OCI-LY7 (cell line): ENCODE measurements around the gene DGKG. TPM values are rescaled to one million over a fixed set of nuclear protein-coding genes. Genes with fewer than 3 reads are reported as not detected.

ENCODE experiments used
- BruUV-seq: library from RNA; stranded (reverse); fragments of 400-500 nt; replicated peaks from 2 replicates; lab custom pipeline; 2021; lab: Mats Ljungman, UMichigan
- CTCF ChIA-PET: fragments of 300-600 bp; sonication (Branson Sonifier 250); formaldehyde crosslinking; loops from one replicate; lab custom pipeline; 2022; ENCODE audit warnings: antibody characterized with exemption; ENCODE audit not compliant: unreplicated experiment; lab: Charles Lee
- POLR2A ChIA-PET: fragments of 300-600 bp; sonication (Branson Sonifier 250); formaldehyde crosslinking; loops from one replicate; lab custom pipeline; 2022; ENCODE audit warnings: antibody characterized with exemption; lab: Charles Lee
- DNase-seq: peaks from one replicate; pipeline ENCODE4 v3.0.0-alpha.2; 2015; ENCODE audit warnings: low spot score
- H2AFZ ChIP-seq: fragments of 200-600 bp; sonication (generic), shearing (Covaris generic); 2 replicates; pipeline ENCODE4 v1.6.1; 2014; ENCODE audit warnings: mild to moderate bottlenecking, antibody characterized with exemption, low read length, moderate library complexity
- H3K27ac ChIP-seq: fragments of 200-600 bp; sonication (generic); 2 replicates; pipeline ENCODE4 v1.5.1; 2014; ENCODE audit warnings: mixed run types, low read depth, mild to moderate bottlenecking, moderate library complexity, low read length, inconsistent platforms; ENCODE audit not compliant: poor library complexity, severe bottlenecking
- H3K36me3 ChIP-seq: fragments of 200-600 bp; sonication (generic); 2 replicates; pipeline ENCODE4 v1.6.1; 2014; ENCODE audit warnings: mild to moderate bottlenecking, antibody characterized with exemption, low read length, moderate library complexity, mixed read lengths; ENCODE audit not compliant: insufficient read depth
- H3K4me1 ChIP-seq: fragments of 200-600 bp; sonication (generic); 2 replicates; pipeline ENCODE4 v1.5.1; 2014; ENCODE audit warnings: mild to moderate bottlenecking, low read length; ENCODE audit not compliant: insufficient read depth, poor library complexity, severe bottlenecking
- H3K4me2 ChIP-seq: fragments of 200-600 bp; sonication (generic); 2 replicates; pipeline ENCODE4 v1.6.1; 2014; ENCODE audit warnings: mild to moderate bottlenecking, low read length
- H3K4me3 ChIP-seq: fragments of 200-600 bp; sonication (generic); 2 replicates; pipeline ENCODE4 v1.5.1; 2014; ENCODE audit warnings: mild to moderate bottlenecking, low read depth, low read length; ENCODE audit not compliant: poor library complexity, severe bottlenecking
- H3K79me2 ChIP-seq: fragments of 200-600 bp; sonication (generic); 2 replicates; pipeline ENCODE4 v1.6.1; 2016; ENCODE audit warnings: low read depth, mild to moderate bottlenecking, low read length, moderate library complexity, mixed read lengths; ENCODE audit not compliant: insufficient read depth
- H3K9me2 ChIP-seq: fragments of 200-600 bp; sonication (generic); 2 replicates; pipeline ENCODE4 v1.6.1; 2016; ENCODE audit warnings: mild to moderate bottlenecking, low read length, mixed read lengths; ENCODE audit not compliant: insufficient read depth
- H3K9me3 ChIP-seq: fragments of 200-600 bp; sonication (generic); 2 replicates; pipeline ENCODE4 v1.6.1; 2014; ENCODE audit warnings: mild to moderate bottlenecking, mixed run types, low read length, mixed read lengths
- H4K20me1 ChIP-seq: fragments of 200-600 bp; sonication (generic); 2 replicates; pipeline ENCODE4 v1.6.1; 2014; ENCODE audit warnings: mild to moderate bottlenecking, antibody characterized with exemption, low read length, moderate library complexity, mixed read lengths; ENCODE audit not compliant: insufficient read depth
- CTCF ChIP-seq: fragments of 200-600 bp; sonication (generic); conservative IDR thresholded peaks from 2 replicates; pipeline ENCODE4 v1.5.1; 2014; ENCODE audit warnings: mild to moderate bottlenecking, antibody characterized with exemption, low read length, moderate library complexity, mixed read lengths
- EZH2phosphoT487 ChIP-seq: fragments of 200-600 bp; sonication (generic); IDR thresholded peaks from 2 replicates; pipeline ENCODE4 v1.6.1; 2018; ENCODE audit warnings: low read depth, borderline replicate concordance, mild to moderate bottlenecking, mixed run types, antibody characterized with exemption, low read length, moderate library complexity, mixed read lengths
- intact Hi-C: fragments of 100-400 bp; cut with micrococcal nuclease; formaldehyde crosslinking; loops from one replicate; pipeline ENCODE4 v1.10.0; 2022; ENCODE audit not compliant: unreplicated experiment
- total RNA-seq, 2 experiments: library from RNA; depleted of rRNA in 1 of 2; stranded (reverse); fragments of >200 nt in 1 of 2; shearing (Covaris generic) in 1 of 2; gene quantifications; 2 replicates each; pipeline ENCODE4 v1.2.3, GENCODE V29; 2014 to 2022

DGKG gene
- total RNA-seq, 2 experiments from 2014 or later, result 0.06 TPM; not detected in 1

- H3K27ac ChIP-seq, result no peak overlapping the region
- DNase-seq, result no peak
- ChIA-PET CTCF (no interaction called here), POLR2A (interaction anchor here (0.8 kb wide), 1 partner anchor 14 kb away, joined by 5 read pairs; no protein-coding TSS in a partner anchor)
- H3K4me3 ChIP-seq, result no peak overlapping the region
- intact Hi-C loops, result no loop called here
- H2AFZ ChIP-seq, result no peak overlapping the region
- H3K36me3 ChIP-seq, result no peaks in the 10 kb centered on the region
- BruUV-seq, result no TSS peak
- H3K9me2 ChIP-seq, result no peaks in the 10 kb centered on the region
- TF ChIP-seq EZH2phosphoT487 (no peak), CTCF (no peak)
- no peaks in the 10 kb centered on the region for H3K79me2 ChIP-seq
- no peaks in the 10 kb centered on the region for H4K20me1 ChIP-seq
- no peaks in the 10 kb centered on the region for H3K9me3 ChIP-seq
- no peak overlapping the region for H3K4me2 ChIP-seq
- H3K4me1 ChIP-seq, result peaks cover 14% of the 10 kb centered on the region
These were observed 140.2 kb downstream of the DGKG start for GRCh38 chr3:186221760-186222378.

GRCh38 chr3:186220911-186221645 is 141.0 kb downstream of the DGKG start:
- H3K9me2 ChIP-seq, result no peaks in the 10 kb centered on the region
- 0 out of 2 replicates have a peak, but pooled peaks have one; percentile 10 for TF ChIP-seq CTCF
- no peak for TF ChIP-seq EZH2phosphoT487
- BruUV-seq, result no TSS peak
- no peak overlapping the region for H2AFZ ChIP-seq
- intact Hi-C loops, result no loop called here
- H3K4me1 ChIP-seq, result peaks cover 14% of the 10 kb centered on the region
- DNase-seq, result no peak
- no peaks in the 10 kb centered on the region for H3K79me2 ChIP-seq
- POLR2A ChIA-PET, result interaction anchor here (0.8 kb wide), 2 partner anchors 13 to 76 kb away, joined by 3 to 5 read pairs; no protein-coding TSS in a partner anchor
- no peaks in the 10 kb centered on the region for H4K20me1 ChIP-seq
- H3K27ac ChIP-seq, result no peak overlapping the region
- H3K9me3 ChIP-seq, result no peaks in the 10 kb centered on the region
- no peaks in the 10 kb centered on the region for H3K36me3 ChIP-seq
- CTCF ChIA-PET, result no interaction called here
- no peak overlapping the region for H3K4me2 ChIP-seq
- no peak overlapping the region for H3K4me3 ChIP-seq

- no peak overlapping the region for H3K4me2 ChIP-seq
- ChIA-PET CTCF (no interaction called here), POLR2A (interaction anchor here (0.8 to 1.0 kb wide), 2 partner anchors 11 to 75 kb away, joined by 3 to 4 read pairs; no protein-coding TSS in a partner anchor)
- peaks cover 14% of the 10 kb centered on the region for H3K4me1 ChIP-seq
- intact Hi-C loops, result no loop called here
- H3K36me3 ChIP-seq, result no peaks in the 10 kb centered on the region
- H3K79me2 ChIP-seq, result no peaks in the 10 kb centered on the region
- no peaks in the 10 kb centered on the region for H3K9me3 ChIP-seq
- H3K27ac ChIP-seq, result no peak overlapping the region
- no peak overlapping the region for H2AFZ ChIP-seq
- H3K4me3 ChIP-seq, result no peak overlapping the region
- TF ChIP-seq EZH2phosphoT487 (no peak), CTCF (no peak)
- no TSS peak for BruUV-seq
- H4K20me1 ChIP-seq, result no peaks in the 10 kb centered on the region
- no peak for DNase-seq
- H3K9me2 ChIP-seq, result no peaks in the 10 kb centered on the region
These were observed 141.7 kb downstream of the DGKG start for GRCh38 chr3:186220365-186220764.
